GM21447 (cell line): ENCODE data around the gene INVS.
"Not testable (repeated sequence)": the region's sequence is repeated elsewhere in the genome, so short reads cannot be mapped to it uniquely, and the experiment has no call there.

Source experiments
- ATAC-seq: cut with Tn5 transposase; IDR thresholded peaks from one replicate; pipeline ENCODE4 v1.9.1; 2021; ENCODE audit not compliant: unreplicated experiment

INVS gene

DNA sequence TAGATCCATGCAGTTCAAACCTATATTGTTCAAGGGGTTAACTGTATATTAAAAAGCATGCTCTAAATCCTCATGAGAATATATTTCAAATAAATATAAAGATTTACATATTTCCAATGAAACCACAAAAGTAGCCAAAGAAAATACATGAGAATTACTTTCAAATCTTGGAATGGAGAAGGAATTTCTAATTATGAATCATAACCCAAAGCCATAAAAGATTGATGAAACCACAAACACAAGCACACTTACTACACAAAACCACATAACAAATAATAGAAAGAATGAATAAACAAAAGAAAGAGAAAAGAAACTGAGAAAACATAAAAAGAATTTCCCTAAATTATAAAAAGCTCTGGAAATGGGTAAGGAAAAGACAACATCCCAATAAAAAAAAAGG lies 16.3 kb upstream of the INVS start:
- no peak for ATAC-seq

- peak; percentile 40 for ATAC-seq
These were observed 15.5 kb upstream of the INVS start for GRCh38 chr9:100083448-100084127.

DNA sequence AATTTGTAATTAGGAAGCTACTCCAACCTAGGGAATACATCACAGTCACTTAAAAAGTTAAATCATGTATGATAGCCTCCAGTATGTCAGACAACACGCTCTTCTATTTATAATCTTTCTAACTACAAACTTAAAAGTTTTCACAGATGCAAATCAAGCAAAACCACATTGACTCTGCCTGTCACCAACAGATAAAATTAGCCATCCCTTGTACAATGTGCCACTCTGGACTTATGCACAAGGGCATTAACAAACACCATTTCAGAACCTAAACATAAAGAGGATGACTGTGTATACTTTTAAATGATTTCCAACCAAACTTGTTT lies 15.0 kb upstream of the INVS start:
- ATAC-seq, result peak; percentile 63

DNA sequence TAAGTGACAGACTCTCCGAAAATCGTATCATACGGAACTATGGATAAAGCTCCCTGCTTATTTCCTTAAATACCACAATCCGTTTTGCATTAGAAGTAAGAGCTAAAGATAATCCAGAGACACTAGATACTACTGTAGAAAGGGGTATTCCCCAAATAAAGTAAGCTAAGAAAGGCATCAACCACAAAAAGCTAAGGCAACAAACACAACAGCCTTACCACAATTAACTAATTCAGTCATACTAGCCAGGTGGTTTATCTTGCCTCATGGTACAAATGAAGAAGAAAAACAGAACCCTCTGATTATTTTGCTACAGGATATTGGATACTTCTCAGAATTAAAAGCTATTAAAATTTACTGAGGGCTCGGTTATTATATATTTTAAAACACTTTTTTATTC lies 14.3 kb upstream of the INVS start:
- ATAC-seq, result peak; percentile 78

DNA sequence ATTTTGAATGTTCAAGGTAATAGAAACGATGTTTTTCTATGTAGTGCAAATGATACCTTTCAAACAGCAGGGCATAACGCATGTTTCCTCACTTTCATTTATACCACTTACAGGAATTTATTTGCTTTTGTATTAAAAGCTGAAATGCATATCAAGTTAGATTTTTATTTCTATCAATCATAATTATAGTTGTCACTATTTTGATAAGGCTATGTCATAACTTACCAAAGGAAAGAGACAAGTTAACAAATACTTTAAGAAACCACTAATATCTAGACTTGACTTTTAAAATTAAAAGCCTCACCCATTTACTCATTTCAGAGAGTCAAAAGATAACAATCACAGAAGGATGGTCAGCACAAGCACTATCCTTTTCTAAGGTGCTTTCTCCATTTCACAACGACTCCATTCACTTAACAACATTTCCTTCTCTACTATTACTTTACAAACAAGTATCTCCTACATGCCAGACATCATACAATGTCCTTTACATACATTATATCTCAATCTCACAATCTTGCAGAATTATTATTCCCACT lies 12.9 kb upstream of the INVS start:
- ATAC-seq, result no peak

GRCh38 chr9:100087218-100087617 lies 11.8 kb upstream of the INVS start:
- ATAC-seq, result no peak

- no peak for ATAC-seq
These were observed 10.8 kb upstream of the INVS start for GRCh38 chr9:100088202-100088601.

DNA sequence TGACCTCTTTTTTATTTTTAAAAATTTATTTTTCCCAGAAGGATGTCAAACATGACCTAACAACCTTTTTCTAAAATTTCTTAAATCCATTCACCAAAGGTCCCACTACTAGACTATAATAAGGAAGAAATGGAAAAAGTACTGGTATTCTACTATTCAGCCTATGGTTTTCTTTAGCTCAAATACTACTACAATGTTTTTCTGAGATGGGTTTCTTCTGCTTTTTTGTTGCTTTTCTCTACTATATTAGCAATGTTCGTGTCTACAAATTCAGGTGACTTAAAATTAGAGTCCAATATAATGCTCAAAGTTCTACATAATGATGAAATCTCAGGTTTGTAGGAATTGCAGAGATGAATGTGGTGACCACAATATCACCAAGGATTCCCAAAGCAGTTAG lies 8.2 kb upstream of the INVS start:
- ATAC-seq, result no peak

GRCh38 chr9:100091650-100092049 lies 7.4 kb upstream of the INVS start:
- no peak for ATAC-seq

GRCh38 chr9:100092066-100092465 lies 7.0 kb upstream of the INVS start:
- ATAC-seq, result no peak

GRCh38 chr9:100094411-100094810 lies 4.6 kb upstream of the INVS start:
- ATAC-seq, result not testable (repeated sequence)

DNA sequence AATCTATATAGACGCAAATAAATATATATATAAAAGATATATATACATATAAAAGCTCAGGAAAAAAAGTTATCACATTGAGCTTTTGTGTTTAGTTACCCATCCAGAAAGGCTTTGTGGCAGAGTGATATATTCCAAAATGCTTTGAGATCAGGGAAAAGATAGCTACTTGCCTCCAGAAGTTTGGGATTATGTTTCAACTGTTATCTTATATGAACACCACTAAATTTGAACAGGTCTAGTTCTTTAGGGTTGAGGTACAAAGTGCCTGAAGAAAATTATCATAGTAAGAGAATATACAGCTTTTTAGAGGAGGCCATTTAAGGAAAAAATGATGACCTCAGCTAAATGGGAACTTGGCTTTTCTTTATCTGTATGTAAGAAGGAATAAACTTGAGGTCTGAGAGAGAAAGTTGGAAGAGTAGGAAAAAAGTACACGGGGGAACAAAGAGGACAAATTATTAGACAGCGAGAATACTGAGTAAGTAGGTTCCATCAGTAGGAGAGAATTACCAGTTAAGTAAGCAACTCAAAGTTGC lies 2.6 kb upstream of the INVS start:
- no peak for ATAC-seq

DNA sequence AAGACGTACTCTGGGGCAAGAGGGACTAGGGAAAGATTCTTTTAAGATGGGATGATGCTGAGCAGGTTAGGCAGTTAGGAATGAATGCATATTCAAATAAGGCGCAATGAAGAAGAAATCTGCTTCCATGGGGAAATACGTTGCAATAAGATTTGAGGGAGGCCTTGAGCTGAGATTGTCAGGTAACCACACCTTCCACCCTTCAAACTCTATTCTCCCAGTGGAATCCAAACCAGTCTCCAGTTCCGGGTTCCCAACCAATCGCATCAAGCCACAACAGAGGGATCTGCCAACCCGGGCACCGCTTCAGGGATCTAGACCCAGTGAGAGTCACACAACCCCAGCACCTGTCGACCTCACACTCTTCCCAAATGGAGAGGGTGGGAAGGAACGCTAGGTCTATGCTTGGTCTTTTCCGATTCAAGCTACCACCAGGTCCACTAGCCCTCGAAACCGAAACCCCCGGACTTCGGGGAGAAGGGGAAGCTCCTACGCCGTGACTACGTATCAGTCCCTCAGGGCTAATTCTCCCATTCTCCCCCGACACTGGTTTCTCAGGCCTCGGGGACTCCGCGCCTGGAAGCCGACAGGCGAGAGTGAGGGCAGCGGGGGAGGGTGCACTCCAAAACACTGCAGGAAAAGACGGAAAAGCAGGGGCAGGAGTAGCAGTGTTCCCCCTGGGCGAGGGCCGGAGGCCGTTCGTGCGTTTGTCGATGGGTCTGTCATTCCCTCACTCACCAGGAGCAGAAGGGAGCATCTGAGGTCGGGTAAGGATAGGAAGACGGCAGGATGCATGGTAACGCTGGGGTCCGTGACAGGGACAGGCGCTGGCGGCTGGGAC lies 777 bp upstream of the INVS start:
- ATAC-seq, result peak; percentile 14

- ATAC-seq, result peak; percentile 3
These were observed 639 bp downstream of the INVS start for GRCh38 chr9:100099722-100100042.

- ATAC-seq, result no peak
These were observed 1.2 kb downstream of the INVS start for GRCh38 chr9:100100146-100100667.

DNA sequence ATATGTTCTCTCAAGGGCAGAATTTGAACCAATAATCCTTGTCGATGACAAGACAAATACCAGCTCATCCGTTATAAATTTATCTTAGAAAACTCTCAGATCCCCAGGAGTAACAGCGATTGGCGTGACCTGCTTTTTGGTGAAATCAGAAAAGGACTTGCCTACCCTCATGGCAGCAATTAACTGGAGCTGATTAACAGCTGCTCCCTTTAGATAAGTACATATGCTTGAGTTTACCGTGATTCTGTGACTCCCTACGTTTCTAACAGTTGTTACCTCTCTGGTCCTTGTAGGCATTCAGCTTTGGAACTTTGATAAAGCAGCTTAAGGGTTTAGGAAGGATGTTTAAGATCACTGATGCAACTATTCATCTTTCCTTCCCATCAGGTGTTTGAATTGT lies 2.6 kb downstream of the INVS start:
- no peak for ATAC-seq

DNA sequence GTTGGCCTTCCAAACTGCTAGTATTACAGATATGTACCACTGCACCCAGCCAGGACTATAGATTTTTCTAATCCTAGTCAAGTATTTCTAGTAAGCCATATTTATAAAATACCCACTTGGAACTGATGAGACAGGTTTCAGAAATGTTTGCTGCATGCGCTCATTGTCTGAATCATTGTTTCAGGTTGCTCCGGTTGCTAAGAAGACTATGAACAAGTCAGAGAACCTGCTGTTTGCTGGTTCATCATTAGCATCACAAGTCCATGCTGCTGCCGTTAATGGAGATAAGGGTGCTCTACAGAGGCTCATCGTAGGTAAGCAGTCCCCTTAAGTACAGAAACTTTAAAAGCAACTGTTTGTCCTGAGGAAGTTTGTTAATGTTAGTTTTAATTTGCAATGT lies 5.3 kb downstream of the INVS start:
- ATAC-seq, result no peak

- no peak for ATAC-seq
These were observed 6.8 kb downstream of the INVS start for GRCh38 chr9:100105861-100106260.

GRCh38 chr9:100106616-100107015 lies 7.6 kb downstream of the INVS start:
- ATAC-seq, result no peak

- ATAC-seq, result no peak
These were observed 9.5 kb downstream of the INVS start for GRCh38 chr9:100108559-100108958.

GRCh38 chr9:100111235-100111634 lies 12.2 kb downstream of the INVS start:
- ATAC-seq, result no peak
